SW480 (cell line): Measurements from ENCODE around the gene LSM14B.
A peak's percentile ranks its signal among the peaks of the same experiment; 100 is the strongest.
"Not testable (repeated sequence)": the region's sequence is repeated elsewhere in the genome, so short reads cannot be mapped to it uniquely, and the experiment has no call there.

Experiments
- DNase-seq: peaks from one replicate; pipeline ENCODE4 v3.0.0-alpha.2; 2016; ENCODE audit warnings: low spot score

Gene LSM14B

GRCh38 chr20:62121776-62122653, at the start of gene LSM14B:
TSS of gene LSM14B (plus strand) at chr20:62122475. CDS start at chr20:62122667, 192 bp downstream.
- DNase-seq = peak; percentile 98

GRCh38 chr20:62073323-62073722, 49.0 kb upstream of the LSM14B start:
- no peak for DNase-seq

GRCh38 chr20:62079166-62079565, 43.1 kb upstream of the LSM14B start:
- no peak for DNase-seq

GRCh38 chr20:62080249-62080990, 41.9 kb upstream of the LSM14B start:
- no peak for DNase-seq

GRCh38 chr20:62083312-62083711, 39.0 kb upstream of the LSM14B start:
- DNase-seq = no peak

- DNase-seq = not testable (repeated sequence)
Measured at GRCh38 chr20:62084224-62084623, 38.1 kb upstream of the LSM14B start.

GRCh38 chr20:62085206-62085605, 37.1 kb upstream of the LSM14B start:
- no peak for DNase-seq

GRCh38 chr20:62087227-62087626, 35.0 kb upstream of the LSM14B start:
- DNase-seq = peak; percentile 56

- DNase-seq = no peak
Measured at GRCh38 chr20:62087632-62088031, 34.6 kb upstream of the LSM14B start.

GRCh38 chr20:62088258-62089127, 33.8 kb upstream of the LSM14B start:
- peak; percentile 99 for DNase-seq

- no peak for DNase-seq
Measured at GRCh38 chr20:62089393-62089792, 32.9 kb upstream of the LSM14B start.

- no peak for DNase-seq
Measured at GRCh38 chr20:62096421-62097380, 25.6 kb upstream of the LSM14B start.

- DNase-seq = no peak
Measured at GRCh38 chr20:62097881-62098407, 24.3 kb upstream of the LSM14B start.

- no peak for DNase-seq
Measured at GRCh38 chr20:62101078-62101477, 21.2 kb upstream of the LSM14B start.

- no peak for DNase-seq
Measured at GRCh38 chr20:62103508-62104233, 18.6 kb upstream of the LSM14B start.

- no peak for DNase-seq
Measured at GRCh38 chr20:62104234-62104789, 18.0 kb upstream of the LSM14B start.

- DNase-seq = no peak
Measured at GRCh38 chr20:62104791-62105345, 17.4 kb upstream of the LSM14B start.

GRCh38 chr20:62105592-62105991, 16.7 kb upstream of the LSM14B start:
- no peak for DNase-seq

- DNase-seq = no peak
Measured at GRCh38 chr20:62111148-62111547, 11.1 kb upstream of the LSM14B start.
